Sigmoid colon (tissue), 7 donors: Measurements from ENCODE around the gene NPPA. TPM values are rescaled to one million over a fixed set of nuclear protein-coding genes. Genes with fewer than 3 reads are reported as not detected.

Experiments
- DNase-seq: peaks from one replicate; pipeline ENCODE4 v3.0.0-alpha.2; 2019
- H3K27ac ChIP-seq, 4 donors: fragments of 200-600 bp; sonication (generic); one replicate each; pipeline ENCODE4 v1.5.1; 2016 to 2019; ENCODE audit warnings: mild to moderate bottlenecking in 1 of 4
- H3K27me3 ChIP-seq, 3 donors: fragments of 200-600 bp; sonication (generic); one replicate each; pipeline ENCODE4 v1.5.1; 2019; ENCODE audit warnings: mild to moderate bottlenecking in 1 of 3
- H3K36me3 ChIP-seq, 4 donors: fragments of 200-600 bp; sonication (generic); one replicate each; pipeline ENCODE4 v1.5.1; 2016 to 2019
- H3K4me1 ChIP-seq, 4 donors: fragments of 200-600 bp; sonication (generic); one replicate each; pipeline ENCODE4 v1.5.1; 2017 to 2019
- H3K4me3 ChIP-seq, 4 donors: fragments of 200-600 bp; sonication (generic); one replicate each; pipeline ENCODE4 v1.5.1; 2017 to 2019; ENCODE audit warnings: mild to moderate bottlenecking in 2 of 4, moderate library complexity in 1 of 4
- H3K9me3 ChIP-seq, 4 donors: fragments of 200-600 bp in 3 of 4; sonication (generic) in 3 of 4; one replicate each; pipeline versions ENCODE4 v1.5.1 to v1.6.1; 2013 to 2019
- EP300 ChIP-seq, 4 donors: sonication (generic); formaldehyde crosslinking; IDR thresholded peaks; one replicate each; pipeline ENCODE4 v1.6.1; 2017; ENCODE audit warnings: antibody characterized with exemption in 4 of 4
- POLR2A ChIP-seq, 2 donors: fragments of 450-650 bp; IDR thresholded peaks; one replicate each; pipeline ENCODE4 v1.6.1; 2016; ENCODE audit warnings: antibody characterized with exemption in 2 of 2, mild to moderate bottlenecking in 2 of 2, moderate library complexity in 2 of 2
- POLR2AphosphoS5 ChIP-seq, 4 donors: sonication (generic); formaldehyde crosslinking; IDR thresholded peaks; one replicate each; pipeline ENCODE4 v1.6.1; 2017; ENCODE audit warnings: antibody characterized with exemption in 4 of 4
- WGBS, 2 donors: extraction: QIAGEN DNeasy Blood & Tissue Kit; methylation state at CpG; one replicate each; pipeline ENCODE4 v1.1.7; 2013; 5-methylcytosine and 5-hydroxymethylcytosine counted together
- intact Hi-C: fragments of 100-400 bp; cut with DNase I; formaldehyde crosslinking; loops from one replicate; pipeline ENCODE4 v1.15.1; 2023
- polyA plus RNA-seq, 3 donors: library from polyadenylated mRNA; stranded (reverse); fragments of 200-250 nt; gene quantifications; one replicate each; pipeline ENCODE4 v1.2.3, GENCODE V29; 2013
- total RNA-seq, 4 donors: library from RNA; depleted of rRNA; stranded (reverse); fragments of >200 nt; gene quantifications; one replicate each; pipeline ENCODE4 v1.1.0, GENCODE V29; 2016
- TF ChIP-seq, protein P1 (sequence below), 4 experiments: fragments of 450-650 bp in 3 of 4; fragments of 200-600 bp in 1 of 4; IDR thresholded peaks; one replicate each; pipeline ENCODE4 v1.5.1; 2016 to 2019; ENCODE audit warnings: antibody characterized with exemption in 4 of 4, mild to moderate bottlenecking in 3 of 4, moderate library complexity in 2 of 4
- donor health status: healthy with polysubstance abuse.
- donor health status: Bipolar disorder and iron deficiency.
- donor health status: healthy.

NPPA gene
- total and polyA plus RNA-seq, 7 donors: 0.92 to 8.6 TPM; not detected in 5

- WGBS, 2 donors: 78 to 86% methylated on average over 3 of the region's 3 CpGs
- no peak for DNase-seq
- peaks cover 0 to 12% (median 0%) of the 10 kb centered on the region in 3 donors for H3K27me3 ChIP-seq
- TF ChIP-seq POLR2AphosphoS5 (IDR thresholded peaks at IDR 0.05): no peak
- no peaks in the 10 kb centered on the region for H3K36me3 ChIP-seq
- H3K27ac ChIP-seq: no peak overlapping the region
- no peaks in the 10 kb centered on the region for H3K9me3 ChIP-seq
- no peak overlapping the region for H3K4me3 ChIP-seq
- no peaks in the 10 kb centered on the region for H3K4me1 ChIP-seq
- intact Hi-C loops: no loop called here
Observed at GRCh38 chr1:11869104-11869503, 21.5 kb upstream of the NPPA start.

DNA sequence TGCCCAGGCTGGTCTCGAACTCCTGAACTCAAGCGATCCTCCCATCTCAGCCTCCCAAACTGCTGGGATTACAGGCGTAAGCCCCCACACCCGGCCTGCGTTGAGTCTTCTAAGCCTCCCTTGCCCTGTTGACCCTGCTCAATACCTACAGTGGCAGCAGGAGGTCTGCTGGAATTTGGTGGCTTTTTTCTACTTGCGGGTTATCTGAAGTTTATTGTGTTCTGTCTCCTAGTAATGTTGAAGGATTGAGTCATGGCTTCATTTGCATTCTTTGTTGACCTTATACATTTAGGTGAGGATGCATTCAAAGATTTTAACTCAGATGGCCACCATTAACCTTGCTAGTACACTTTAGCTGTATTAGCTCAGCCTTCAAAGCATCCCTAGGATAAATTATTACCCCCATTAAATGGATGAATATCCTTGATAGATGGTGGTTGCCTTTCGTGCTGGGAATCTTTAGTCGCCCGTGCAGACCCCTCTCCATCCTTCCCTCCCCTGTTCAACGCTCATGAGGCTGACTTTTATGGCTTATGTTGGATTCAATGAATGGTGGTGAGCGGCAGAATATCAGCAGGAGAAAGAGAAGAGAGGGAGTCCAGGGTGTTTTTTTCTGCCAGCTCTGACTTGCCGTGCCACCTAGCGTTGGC is 20.9 kb upstream of the NPPA start:
- Histone ChIP-seq H3K9me3 (no peaks in the 10 kb centered on the region), H3K4me1 (no peaks in the 10 kb centered on the region), H3K27ac (no peak overlapping the region), H3K36me3 (no peaks in the 10 kb centered on the region), H3K27me3 (peaks cover 0 to 9% (median 0%) of the 10 kb centered on the region in 3 donors), H3K4me3 (no peak overlapping the region)
- WGBS, 2 donors: 77 to 79% methylated on average over 13 of the region's 13 CpGs
- intact Hi-C loops: no loop called here
- no peak for DNase-seq
- no peak for TF ChIP-seq POLR2AphosphoS5 (IDR thresholded peaks at IDR 0.05)
- no peak for TF ChIP-seq POLR2A (IDR thresholded peaks at IDR 0.05)
- TF ChIP-seq, protein P1, sequence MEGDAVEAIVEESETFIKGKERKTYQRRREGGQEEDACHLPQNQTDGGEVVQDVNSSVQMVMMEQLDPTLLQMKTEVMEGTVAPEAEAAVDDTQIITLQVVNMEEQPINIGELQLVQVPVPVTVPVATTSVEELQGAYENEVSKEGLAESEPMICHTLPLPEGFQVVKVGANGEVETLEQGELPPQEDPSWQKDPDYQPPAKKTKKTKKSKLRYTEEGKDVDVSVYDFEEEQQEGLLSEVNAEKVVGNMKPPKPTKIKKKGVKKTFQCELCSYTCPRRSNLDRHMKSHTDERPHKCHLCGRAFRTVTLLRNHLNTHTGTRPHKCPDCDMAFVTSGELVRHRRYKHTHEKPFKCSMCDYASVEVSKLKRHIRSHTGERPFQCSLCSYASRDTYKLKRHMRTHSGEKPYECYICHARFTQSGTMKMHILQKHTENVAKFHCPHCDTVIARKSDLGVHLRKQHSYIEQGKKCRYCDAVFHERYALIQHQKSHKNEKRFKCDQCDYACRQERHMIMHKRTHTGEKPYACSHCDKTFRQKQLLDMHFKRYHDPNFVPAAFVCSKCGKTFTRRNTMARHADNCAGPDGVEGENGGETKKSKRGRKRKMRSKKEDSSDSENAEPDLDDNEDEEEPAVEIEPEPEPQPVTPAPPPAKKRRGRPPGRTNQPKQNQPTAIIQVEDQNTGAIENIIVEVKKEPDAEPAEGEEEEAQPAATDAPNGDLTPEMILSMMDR (IDR thresholded peaks at IDR 0.05): no peak
- TF ChIP-seq EP300 (IDR thresholded peaks at IDR 0.05): no peak

GRCh38 chr1:11862890-11863289 is 15.3 kb upstream of the NPPA start:
- peaks cover 17 to 41% (median 26%) of the 10 kb centered on the region in 3 donors for H3K27me3 ChIP-seq
- H3K4me3 ChIP-seq: no peak overlapping the region
- H3K36me3 ChIP-seq: no peaks in the 10 kb centered on the region
- 32 to 49% methylated on average over 6 of the region's 6 CpGs for WGBS, 2 donors
- TF ChIP-seq EP300 (IDR thresholded peaks at IDR 0.05) (no peak), POLR2AphosphoS5 (IDR thresholded peaks at IDR 0.05) (no peak), POLR2A (IDR thresholded peaks at IDR 0.05) (no peak)
- TF ChIP-seq, protein P1 (IDR thresholded peaks at IDR 0.05): no peak
- no peak overlapping the region for H3K27ac ChIP-seq
- no peak for DNase-seq
- intact Hi-C loops: no loop called here
- H3K4me1 ChIP-seq: peaks cover 0 to 6% (median 3%) of the 10 kb centered on the region in 4 donors
- no peaks in the 10 kb centered on the region for H3K9me3 ChIP-seq

GRCh38 chr1:11860587-11860986 is 13.0 kb upstream of the NPPA start:
- 61 to 71% methylated on average over 1 of the region's 1 CpG for WGBS, 2 donors
- Histone ChIP-seq H3K36me3 (no peaks in the 10 kb centered on the region), H3K4me1 (peaks cover 0 to 6% (median 3%) of the 10 kb centered on the region in 4 donors), H3K9me3 (no peaks in the 10 kb centered on the region), H3K27me3 (peaks cover 17 to 56% (median 31%) of the 10 kb centered on the region in 3 donors), H3K27ac (no peak overlapping the region), H3K4me3 (no peak overlapping the region)
- TF ChIP-seq EP300 (IDR thresholded peaks at IDR 0.05): no peak
- TF ChIP-seq, protein P1 (IDR thresholded peaks at IDR 0.05): no peak
- no peak for TF ChIP-seq POLR2AphosphoS5 (IDR thresholded peaks at IDR 0.05)
- TF ChIP-seq POLR2A (IDR thresholded peaks at IDR 0.05): no peak
- intact Hi-C loops: no loop called here
- DNase-seq: no peak

GRCh38 chr1:11860083-11860482 is 12.5 kb upstream of the NPPA start:
- no peaks in the 10 kb centered on the region for H3K36me3 ChIP-seq
- peaks cover 17 to 57% (median 31%) of the 10 kb centered on the region in 3 donors for H3K27me3 ChIP-seq
- H3K4me1 ChIP-seq: peaks cover 0 to 6% (median 3%) of the 10 kb centered on the region in 4 donors
- WGBS, 2 donors: 60 to 64% methylated on average over 2 of the region's 2 CpGs
- DNase-seq: no peak
- no peak overlapping the region for H3K27ac ChIP-seq
- intact Hi-C loops: no loop called here
- TF ChIP-seq, protein P1 (IDR thresholded peaks at IDR 0.05): no peak
- TF ChIP-seq EP300 (IDR thresholded peaks at IDR 0.05) (no peak), POLR2AphosphoS5 (IDR thresholded peaks at IDR 0.05) (no peak), POLR2A (IDR thresholded peaks at IDR 0.05) (no peak)
- H3K9me3 ChIP-seq: no peaks in the 10 kb centered on the region
- H3K4me3 ChIP-seq: no peak overlapping the region
